Endothelial cell of umbilical vein (primary cell): ENCODE results near the gene CXCR4.

ENCODE experiments used
- JUN ChIP-seq: IDR thresholded peaks from 2 replicates; pipeline ENCODE4 v1.6.1; 2011; ENCODE audit warnings: borderline replicate concordance, low read depth; ENCODE audit not compliant: insufficient read length, insufficient read depth
- POLR2A ChIP-seq: IDR thresholded peaks from 2 replicates; pipeline ENCODE4 v1.6.1; 2012; ENCODE audit warnings: low read depth, mild to moderate bottlenecking, control low read depth, low read length
- TF ChIP-seq, protein P1 (sequence below), 2 donors: IDR thresholded peaks; 1 replicate in 1 of 2; 2 replicates in 1 of 2; pipeline ENCODE4 v1.5.1; 2011; ENCODE audit warnings: low read length in 2 of 2, mild to moderate bottlenecking in 2 of 2, moderate library complexity in 2 of 2, control low read depth in 1 of 2, inconsistent platforms in 1 of 2, low read depth in 1 of 2; ENCODE audit not compliant: insufficient read depth in 1 of 2; ENCODE audit errors: extremely low read depth in 1 of 2

DNA sequence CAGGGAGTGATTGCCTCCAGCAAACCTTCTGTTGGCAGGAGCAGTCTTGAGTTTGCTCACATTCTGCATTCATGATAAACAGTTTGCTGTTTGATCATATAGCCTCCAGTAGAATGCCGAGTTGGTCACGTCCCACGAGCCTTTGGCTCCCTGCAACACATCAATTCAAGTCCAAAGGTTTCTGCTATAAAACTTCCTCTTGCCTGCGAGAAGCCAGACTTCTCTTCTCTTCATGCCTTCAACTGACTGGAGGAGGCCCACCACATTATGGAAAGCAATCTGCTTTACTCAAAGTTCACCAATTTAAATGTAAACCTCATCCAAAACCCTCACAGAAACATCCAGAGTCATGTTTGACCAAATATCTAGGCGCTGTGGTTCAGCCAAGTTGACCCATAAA, 40.8 kb downstream of the CXCR4 start:
- TF ChIP-seq, protein P1, sequence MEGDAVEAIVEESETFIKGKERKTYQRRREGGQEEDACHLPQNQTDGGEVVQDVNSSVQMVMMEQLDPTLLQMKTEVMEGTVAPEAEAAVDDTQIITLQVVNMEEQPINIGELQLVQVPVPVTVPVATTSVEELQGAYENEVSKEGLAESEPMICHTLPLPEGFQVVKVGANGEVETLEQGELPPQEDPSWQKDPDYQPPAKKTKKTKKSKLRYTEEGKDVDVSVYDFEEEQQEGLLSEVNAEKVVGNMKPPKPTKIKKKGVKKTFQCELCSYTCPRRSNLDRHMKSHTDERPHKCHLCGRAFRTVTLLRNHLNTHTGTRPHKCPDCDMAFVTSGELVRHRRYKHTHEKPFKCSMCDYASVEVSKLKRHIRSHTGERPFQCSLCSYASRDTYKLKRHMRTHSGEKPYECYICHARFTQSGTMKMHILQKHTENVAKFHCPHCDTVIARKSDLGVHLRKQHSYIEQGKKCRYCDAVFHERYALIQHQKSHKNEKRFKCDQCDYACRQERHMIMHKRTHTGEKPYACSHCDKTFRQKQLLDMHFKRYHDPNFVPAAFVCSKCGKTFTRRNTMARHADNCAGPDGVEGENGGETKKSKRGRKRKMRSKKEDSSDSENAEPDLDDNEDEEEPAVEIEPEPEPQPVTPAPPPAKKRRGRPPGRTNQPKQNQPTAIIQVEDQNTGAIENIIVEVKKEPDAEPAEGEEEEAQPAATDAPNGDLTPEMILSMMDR (IDR thresholded peaks at IDR 0.05; ENCODE audit: extremely low read depth in 1 of 2, insufficient read depth in 1 of 2, low read depth in 1 of 2, low read length in 2 of 2): no peak
- TF ChIP-seq POLR2A (no peak), JUN (no peak)
